Measurements from ENCODE around the gene ODC1.

ODC1 gene

GRCh38 chr2:10415048-10415447 is 33.1 kb downstream of the ODC1 start:
- DNase-seq (ENCODE audit: low spot score), result no peak

- DNase-seq (ENCODE audit: low spot score), result no peak
Observed at GRCh38 chr2:10414591-10414990, 33.5 kb downstream of the ODC1 start.

DNA sequence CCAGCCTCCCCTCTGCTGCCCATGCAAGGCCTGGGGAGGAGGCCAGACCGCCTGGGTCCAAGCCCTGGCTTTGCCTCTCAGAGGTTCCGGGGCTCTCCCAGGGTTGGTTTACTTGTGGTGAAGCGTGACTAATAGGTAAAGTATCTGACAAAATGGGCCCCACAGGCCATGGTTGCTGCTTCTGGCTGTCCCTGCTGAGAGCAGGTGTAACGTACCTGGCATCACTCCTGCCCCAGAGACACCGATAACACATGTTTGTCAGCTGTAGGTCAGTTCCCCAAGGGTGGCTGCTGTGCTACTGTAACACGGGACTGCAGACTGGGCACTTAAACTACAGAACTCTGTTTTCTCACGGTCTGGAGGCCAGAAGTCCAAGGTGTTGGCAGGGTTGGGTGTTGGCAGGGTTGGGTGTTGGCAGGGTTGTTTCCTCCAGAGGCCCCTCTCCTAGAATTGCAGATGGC is 34.1 kb downstream of the ODC1 start:
- peak; percentile 38 for DNase-seq (ENCODE audit: low spot score)

- no peak for DNase-seq (ENCODE audit: low spot score)
Observed at GRCh38 chr2:10413503-10413902, 34.6 kb downstream of the ODC1 start.

DNA sequence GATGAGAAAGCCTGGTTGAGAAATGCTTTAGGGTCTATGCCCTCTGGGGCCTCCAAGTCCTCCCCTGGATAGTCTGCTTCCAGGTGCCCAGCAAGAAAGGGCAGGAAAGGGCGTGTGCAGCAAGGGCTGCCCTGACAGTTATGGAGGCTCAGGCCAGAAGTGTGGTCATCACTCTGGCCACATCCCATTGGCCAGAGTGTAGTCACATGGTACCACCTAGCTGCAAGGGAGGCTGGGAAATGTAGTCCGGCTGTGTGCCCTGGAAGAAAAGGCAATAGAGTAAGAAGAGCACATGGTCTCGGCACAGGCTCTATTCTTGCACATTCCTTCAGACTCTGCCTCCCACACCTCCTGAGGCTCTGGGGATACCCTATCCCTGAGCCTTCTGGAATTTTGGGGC is 35.7 kb downstream of the ODC1 start:
- DNase-seq (ENCODE audit: low spot score), result peak; percentile 41

GRCh38 chr2:10411557-10411956 is 36.6 kb downstream of the ODC1 start:
- no peak for DNase-seq (ENCODE audit: low spot score)

- DNase-seq (ENCODE audit: low spot score), result no peak
Observed at GRCh38 chr2:10410823-10411437, 37.2 kb downstream of the ODC1 start.

GRCh38 chr2:10410001-10410822 is 37.9 kb downstream of the ODC1 start:
- no peak for DNase-seq (ENCODE audit: low spot score)

GRCh38 chr2:10408649-10409579 is 39.2 kb downstream of the ODC1 start:
- peak; percentile 73 for DNase-seq (ENCODE audit: low spot score)

DNA sequence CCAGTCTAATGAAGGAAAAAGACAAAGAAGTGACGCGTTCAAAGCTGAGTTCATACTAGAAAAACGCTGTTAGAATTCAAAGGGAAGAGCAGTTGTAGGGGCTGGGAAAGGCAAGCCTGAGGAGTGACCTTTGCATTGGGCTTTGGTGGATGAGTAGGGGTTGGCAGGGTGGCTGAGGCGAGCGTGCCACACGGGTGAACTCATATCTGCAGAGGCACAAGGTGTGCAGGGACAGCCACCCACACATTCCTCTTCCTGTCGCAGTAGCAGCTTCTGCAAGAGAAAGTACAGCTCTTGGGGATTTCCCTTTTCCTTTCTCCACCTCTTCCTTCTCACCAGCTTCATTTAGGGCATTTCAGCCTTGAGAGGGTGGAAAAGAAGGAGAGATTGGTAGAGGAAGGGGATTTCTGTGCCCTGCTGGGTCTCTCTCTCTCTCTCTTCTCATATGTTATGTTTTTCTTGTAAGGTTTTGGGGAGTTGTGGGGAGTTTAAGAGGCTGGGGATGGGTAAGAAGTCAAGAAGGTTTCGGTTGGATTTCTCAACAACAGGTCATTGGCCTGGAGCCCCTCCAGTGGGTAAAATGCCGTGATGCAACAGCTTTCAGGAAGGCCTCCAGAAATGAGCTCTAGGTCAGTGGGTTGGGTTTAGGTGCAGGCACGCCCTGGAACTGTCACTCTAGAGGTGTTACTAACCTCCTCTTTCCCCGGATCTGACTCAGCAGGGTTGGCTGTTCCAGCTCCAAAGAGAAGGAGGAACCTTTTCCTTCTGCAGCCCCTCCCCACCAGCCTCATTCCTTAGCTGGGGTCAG is 40.1 kb downstream of the ODC1 start:
- DNase-seq (ENCODE audit: low spot score), result peak; percentile 61

GRCh38 chr2:10407432-10407831 is 40.7 kb downstream of the ODC1 start:
- DNase-seq (ENCODE audit: low spot score), result no peak

- no peak for DNase-seq (ENCODE audit: low spot score)
Observed at GRCh38 chr2:10406491-10407188, 41.5 kb downstream of the ODC1 start.

DNA sequence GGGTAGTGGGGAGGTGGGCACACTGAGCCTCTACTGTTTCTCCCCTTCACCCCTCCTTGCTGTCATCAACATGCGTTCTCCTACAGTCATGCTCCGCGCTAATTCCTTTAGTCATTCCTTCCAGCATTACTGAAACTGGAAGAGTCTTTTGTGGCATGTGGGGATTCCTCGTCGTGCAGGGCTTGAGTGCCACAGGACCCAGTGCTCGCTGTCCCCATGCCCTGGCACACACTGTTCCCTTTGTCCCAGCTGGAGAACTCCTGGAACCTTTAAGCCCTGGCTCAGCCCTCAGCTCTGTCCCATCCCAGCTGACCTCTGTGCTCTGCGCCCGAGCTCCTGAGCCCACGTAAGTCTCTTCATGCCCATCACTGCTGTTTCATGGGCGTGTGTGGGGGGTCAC is 42.1 kb downstream of the ODC1 start:
- DNase-seq (ENCODE audit: low spot score), result no peak

DNA sequence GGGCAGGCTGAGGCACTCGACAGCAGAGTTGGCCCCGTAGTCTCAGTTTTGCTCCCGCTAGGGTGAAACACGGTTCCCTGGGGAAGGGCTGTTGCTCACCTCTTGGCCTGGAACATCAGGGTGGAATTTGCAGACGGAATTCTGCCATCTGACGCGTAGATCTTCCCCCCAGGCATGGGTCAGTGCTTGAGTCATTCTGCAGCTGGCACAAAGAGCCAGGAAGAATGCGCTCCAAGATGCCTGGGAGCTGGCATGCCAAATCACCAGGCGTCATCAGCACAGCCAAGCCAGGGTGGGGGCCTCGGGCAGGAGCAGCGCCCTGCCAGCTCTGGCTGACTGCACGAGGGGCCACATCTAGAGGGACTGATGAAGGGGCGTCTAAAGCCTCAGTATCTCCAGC is 42.7 kb downstream of the ODC1 start:
- peak; percentile 95 for DNase-seq (ENCODE audit: low spot score)

DNA sequence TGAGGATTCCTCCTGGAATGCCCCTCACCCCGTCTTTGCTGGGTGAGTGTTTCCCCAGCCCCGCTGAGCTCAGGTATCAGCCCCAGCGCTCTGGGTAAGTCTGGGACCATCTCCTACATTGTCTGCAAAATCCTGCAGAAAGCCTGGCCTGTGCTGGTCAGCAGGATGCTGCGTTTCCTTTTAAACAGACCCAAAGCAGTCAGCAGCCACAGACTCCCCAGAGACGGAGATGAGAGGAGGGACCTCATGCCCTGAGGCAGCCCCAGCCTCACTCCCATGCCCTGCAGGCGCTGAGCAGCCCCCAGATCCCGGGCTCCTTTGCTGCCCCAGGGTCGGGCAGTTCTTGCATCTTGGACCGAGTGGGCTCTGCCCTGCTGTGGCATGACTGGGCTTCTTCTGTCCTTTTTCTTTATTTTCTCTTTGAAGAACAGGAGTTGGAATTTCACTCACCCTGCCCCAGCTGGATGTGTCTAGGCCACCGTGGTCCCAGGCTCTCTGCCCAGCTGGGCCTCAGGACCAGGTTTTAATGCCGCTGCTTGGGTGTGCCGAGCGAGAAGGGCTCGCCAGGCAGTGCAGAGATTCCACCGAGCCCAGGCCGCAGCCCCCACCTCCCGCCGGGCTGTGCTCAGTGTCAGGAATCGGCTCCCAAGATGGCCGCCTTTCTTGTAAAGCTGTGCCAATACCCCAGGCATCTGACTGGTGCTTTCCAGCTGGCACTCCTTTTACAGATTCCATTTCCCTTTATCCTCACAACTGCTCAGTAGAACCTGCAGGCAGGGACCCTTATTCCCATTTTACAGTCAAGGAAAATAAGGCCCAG is 43.6 kb downstream of the ODC1 start:
- no peak for DNase-seq (ENCODE audit: low spot score)

DNA sequence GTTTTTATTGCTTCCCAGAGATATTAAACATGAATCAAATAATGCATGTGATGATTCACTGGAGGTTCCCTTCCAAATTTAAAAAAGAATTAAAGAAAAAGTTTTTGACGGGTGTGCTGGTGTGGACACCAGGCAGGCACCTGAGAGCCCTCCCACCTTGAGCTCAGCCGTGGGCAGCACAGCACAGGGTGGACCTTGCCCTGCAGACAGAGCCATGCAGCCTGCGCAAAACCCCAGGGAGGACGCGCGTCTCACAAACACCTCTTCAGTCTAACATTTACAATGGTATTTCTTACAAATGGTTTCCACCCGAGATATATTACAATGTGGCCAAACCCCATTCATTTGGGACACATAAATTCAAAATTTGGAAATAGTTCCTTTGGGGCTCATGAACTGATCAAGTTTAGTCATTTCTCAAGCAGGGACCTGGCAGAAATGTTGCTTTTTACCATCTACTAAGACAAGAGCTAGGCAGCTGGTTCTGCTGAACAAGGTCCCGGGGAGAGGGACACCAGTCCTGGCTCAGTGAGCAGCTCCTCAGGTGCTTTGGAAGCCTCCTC is 45.4 kb downstream of the ODC1 start:
- no peak for DNase-seq (ENCODE audit: low spot score)

- DNase-seq (ENCODE audit: low spot score), result peak; percentile 58
Observed at GRCh38 chr2:10402062-10402585, 46.0 kb downstream of the ODC1 start.

GRCh38 chr2:10400978-10401951 is 46.9 kb downstream of the ODC1 start:
- DNase-seq (ENCODE audit: low spot score), result no peak
